Epithelial cell of prostate (primary cell): Measurements from ENCODE around the gene NXPE3.

ENCODE experiments used
- DNase-seq: peaks from one replicate; pipeline ENCODE4 v3.0.0-alpha.2; 2011; ENCODE audit warnings: low read depth, low spot score
- H3K27ac ChIP-seq: fragments of 450-650 bp; 2 replicates; pipeline ENCODE4 v1.5.1; 2017; ENCODE audit warnings: mild to moderate bottlenecking

NXPE3 gene

DNA sequence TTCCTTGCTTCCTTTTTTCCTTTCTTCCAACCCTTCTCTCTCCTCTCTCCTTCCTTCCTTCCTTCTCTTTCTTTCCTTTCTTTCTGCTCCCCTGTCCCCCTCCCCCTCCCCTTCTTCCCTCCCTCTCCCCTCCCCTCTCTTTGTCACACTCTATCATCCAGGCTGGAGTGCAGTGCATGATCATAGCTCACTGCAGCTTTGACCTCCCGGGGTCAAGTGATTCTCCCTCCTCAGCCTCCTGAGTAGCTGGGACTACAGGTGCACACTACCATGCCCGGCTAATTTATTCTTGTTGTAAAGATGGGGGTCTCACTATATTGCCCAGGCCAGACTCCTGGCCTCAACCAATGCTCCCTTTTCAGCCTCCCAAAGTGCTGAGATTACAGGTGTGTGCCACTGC lies 89.0 kb downstream of the NXPE3 start:
- DNase-seq: no peak
- peak overlapping the region; percentile 70 for H3K27ac ChIP-seq

DNA sequence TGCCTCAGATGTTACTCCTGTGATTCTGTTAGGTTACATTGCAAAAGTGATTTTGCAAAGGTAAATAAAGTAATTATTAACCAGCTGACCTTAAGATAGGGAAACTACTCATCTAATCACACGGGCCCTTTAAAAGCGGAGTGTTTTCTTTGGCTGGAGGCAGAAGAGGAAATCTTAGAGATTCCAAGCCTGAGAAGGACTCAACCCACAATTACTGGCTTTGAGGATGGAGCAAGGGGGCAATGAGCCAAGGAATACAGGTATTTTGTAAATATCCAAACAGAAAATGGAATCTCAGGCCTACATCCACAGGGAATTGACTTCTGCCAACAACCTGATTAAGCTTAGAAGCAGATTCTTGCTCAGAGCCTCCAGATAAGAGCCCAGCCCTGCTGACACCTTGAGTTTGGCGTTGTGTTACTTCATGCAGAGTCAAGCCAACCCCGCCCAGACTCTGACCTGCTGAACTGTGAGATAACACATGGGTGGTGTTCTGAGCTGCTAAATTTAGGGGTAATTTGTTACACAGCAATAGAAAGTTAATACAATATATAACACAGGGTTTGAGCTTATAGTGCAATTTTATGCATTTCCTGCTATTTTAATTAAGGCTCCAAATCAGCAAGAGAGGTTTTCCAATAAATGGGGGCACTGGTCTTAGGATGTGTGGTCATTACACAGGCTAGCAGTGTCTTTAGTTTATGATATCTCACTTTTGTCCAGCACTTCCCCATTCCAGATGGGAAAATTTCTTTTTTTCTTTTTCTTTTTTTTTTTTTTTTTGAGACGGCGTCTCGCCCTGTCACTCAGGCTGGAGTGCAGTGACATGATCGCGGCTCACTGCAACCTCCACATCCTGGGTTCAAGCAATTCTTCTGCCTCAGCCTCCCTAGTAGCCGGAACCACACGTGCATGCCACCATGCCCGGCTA lies 89.8 kb downstream of the NXPE3 start:
- DNase-seq: no peak
- H3K27ac ChIP-seq: peak overlapping the region; percentile 70

DNA sequence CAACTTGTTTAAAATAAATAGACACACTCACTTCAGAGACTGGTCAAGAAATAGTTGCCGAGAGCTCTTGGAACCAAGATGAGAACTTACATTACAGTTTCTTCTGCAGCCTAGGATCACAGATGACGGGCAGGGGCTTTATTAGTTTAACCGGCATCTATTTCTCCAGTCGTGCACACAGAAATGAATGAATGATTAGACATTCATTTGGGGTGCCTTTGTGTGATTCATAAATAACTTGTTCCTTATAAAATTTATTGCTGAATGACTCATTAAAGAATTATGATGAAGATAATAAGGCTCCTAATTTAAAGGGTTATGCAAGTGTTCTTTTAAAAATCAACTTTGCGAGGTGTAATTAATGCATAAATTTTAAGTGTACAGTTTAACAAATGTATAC lies 91.1 kb downstream of the NXPE3 start:
- peak overlapping the region; percentile 70 for H3K27ac ChIP-seq
- no peak for DNase-seq

DNA sequence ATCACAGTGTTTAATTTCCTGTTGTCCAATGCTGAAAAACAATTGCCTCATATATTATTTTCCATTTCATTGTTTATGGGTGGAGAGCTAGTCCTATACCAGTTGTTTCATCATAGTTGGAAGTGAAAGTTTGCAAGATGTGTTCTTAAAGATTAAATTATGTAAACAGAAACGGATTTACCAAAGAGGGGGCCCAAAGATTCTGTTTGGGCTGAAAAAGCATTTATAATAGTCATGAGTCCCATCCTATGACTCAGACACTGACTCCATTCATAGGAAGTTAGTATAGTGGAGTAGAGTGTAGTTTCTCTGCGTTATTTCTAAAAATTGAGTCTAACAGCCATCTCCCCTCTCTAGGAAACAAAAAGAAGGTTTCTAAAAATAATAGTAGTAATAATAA lies 94.6 kb downstream of the NXPE3 start:
- DNase-seq: no peak
- peak overlapping the region; percentile 25 for H3K27ac ChIP-seq

DNA sequence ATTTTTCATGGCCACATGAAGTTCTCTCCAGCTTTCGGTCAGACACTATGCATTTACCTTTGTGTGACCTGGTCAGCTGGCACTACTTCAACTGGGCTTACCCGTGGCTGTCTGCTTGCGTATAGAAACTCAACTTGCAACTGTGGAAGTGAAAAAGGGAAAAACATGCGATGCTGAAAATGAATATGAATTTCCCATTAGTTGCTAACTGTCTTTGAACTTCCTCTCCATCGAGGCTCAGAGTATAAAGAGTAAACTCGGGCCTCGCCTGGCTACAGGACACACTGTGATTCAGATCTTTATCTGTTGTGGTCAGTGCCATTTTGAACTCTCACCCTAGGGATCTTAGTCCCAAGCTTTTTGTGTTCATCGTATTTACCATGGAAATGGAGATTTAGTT lies 97.1 kb downstream of the NXPE3 start:
- DNase-seq: no peak
- H3K27ac ChIP-seq: no peak overlapping the region
